GM23248 (cell line): Measurements from ENCODE around the gene CFAP100. TPM values are rescaled to one million over a fixed set of nuclear protein-coding genes. Genes with fewer than 3 reads are reported as not detected.

Source experiments
- DNase-seq: peaks from one replicate; pipeline ENCODE4 v3.0.0-alpha.2; 2015
- H2AFZ ChIP-seq: fragments of 200-600 bp; sonication (generic); 2 replicates; pipeline ENCODE4 v1.6.1; 2016; ENCODE audit warnings: antibody characterized with exemption
- H3F3A ChIP-seq: fragments of 200-600 bp; sonication (generic); 2 replicates; pipeline ENCODE4 v1.6.1; 2016; ENCODE audit warnings: mild to moderate bottlenecking, antibody characterized with exemption, mixed run types; ENCODE audit not compliant: insufficient read depth
- H3K27ac ChIP-seq: fragments of 200-600 bp; sonication (generic); 2 replicates; pipeline ENCODE4 v1.5.1; 2016; ENCODE audit warnings: mild to moderate bottlenecking
- H3K27me3 ChIP-seq: fragments of 200-600 bp; sonication (generic); replicated peaks from 2 replicates; pipeline ENCODE4 v1.6.1; 2016; ENCODE audit warnings: mild to moderate bottlenecking; ENCODE audit not compliant: insufficient read depth
- H3K36me3 ChIP-seq: fragments of 200-600 bp; sonication (generic); 2 replicates; pipeline ENCODE4 v1.6.1; 2016; ENCODE audit warnings: low read depth, mild to moderate bottlenecking
- H3K4me1 ChIP-seq: fragments of 200-600 bp; sonication (generic); 2 replicates; pipeline ENCODE4 v1.6.1; 2016; ENCODE audit warnings: mild to moderate bottlenecking; ENCODE audit not compliant: insufficient read depth
- H3K4me2 ChIP-seq: fragments of 200-600 bp; sonication (generic); one replicate; pipeline ENCODE4 v1.6.1; 2016; ENCODE audit warnings: mild to moderate bottlenecking; ENCODE audit not compliant: unreplicated experiment
- H3K4me3 ChIP-seq: fragments of 200-600 bp; sonication (generic); 2 replicates; pipeline ENCODE4 v1.5.1; 2016; ENCODE audit warnings: mild to moderate bottlenecking
- H3K79me2 ChIP-seq: fragments of 200-600 bp; sonication (generic); 2 replicates; pipeline ENCODE4 v1.6.1; 2016; ENCODE audit warnings: mild to moderate bottlenecking; ENCODE audit not compliant: insufficient read depth
- H3K9ac ChIP-seq: fragments of 200-600 bp; sonication (generic); 2 replicates; pipeline ENCODE4 v1.6.1; 2016; ENCODE audit warnings: mild to moderate bottlenecking
- H3K9me2 ChIP-seq: fragments of 200-600 bp; sonication (generic); 2 replicates; pipeline ENCODE4 v1.6.1; 2016; ENCODE audit warnings: mixed run types, mild to moderate bottlenecking, moderate library complexity; ENCODE audit not compliant: insufficient read depth
- H3K9me3 ChIP-seq: fragments of 200-600 bp; sonication (generic); one replicate; pipeline ENCODE4 v1.6.1; 2017; ENCODE audit warnings: low read depth
- H4K20me1 ChIP-seq: fragments of 200-600 bp; sonication (generic); 2 replicates; pipeline ENCODE4 v1.6.0; 2016; ENCODE audit not compliant: insufficient read depth
- EZH2 ChIP-seq: fragments of 200-600 bp; sonication (generic); IDR thresholded peaks from 2 replicates; pipeline ENCODE4 v1.6.1; 2018; ENCODE audit warnings: antibody characterized with exemption, mild to moderate bottlenecking; ENCODE audit not compliant: insufficient read depth, poor library complexity, severe bottlenecking
- EZH2phosphoT487 ChIP-seq: fragments of 200-600 bp; sonication (generic); IDR thresholded peaks from 2 replicates; pipeline ENCODE4 v1.6.1; 2018; ENCODE audit warnings: antibody characterized with exemption, moderate library complexity, mild to moderate bottlenecking, low read depth; ENCODE audit not compliant: insufficient read depth
- WGBS, 2 experiments: methylation state at CpG; one replicate each; pipeline ENCODE4 v1.1.6; 2015 to 2017; ENCODE audit warnings: low lambda C conversion rate in 2 of 2, low coverage in 1 of 2; ENCODE audit errors: missing lambda C conversion rate in 2 of 2; 5-methylcytosine and 5-hydroxymethylcytosine counted together
- in situ Hi-C: fragments of 300-500 bp; cut with MboI; formaldehyde crosslinking; loops from 2 replicates; pipeline ENCODE4 v1.15.0; 2020
- polyA plus RNA-seq: library from polyadenylated mRNA; unstranded; fragments of >200 nt; fragmentation: Nextera tagmentation; extraction: Ambion mirVana; gene quantifications from 2 replicates; pipeline ENCODE4 v1.2.1, GENCODE V29; 2016
- total RNA-seq: library from RNA; depleted of rRNA; stranded (reverse); fragments of >200 nt; shearing (Covaris generic); gene quantifications from 2 replicates; pipeline ENCODE4 v1.2.3, GENCODE V29; 2014

Gene CFAP100
- total and polyA plus RNA-seq, 2 experiments from 2014 or later: not detected

DNA sequence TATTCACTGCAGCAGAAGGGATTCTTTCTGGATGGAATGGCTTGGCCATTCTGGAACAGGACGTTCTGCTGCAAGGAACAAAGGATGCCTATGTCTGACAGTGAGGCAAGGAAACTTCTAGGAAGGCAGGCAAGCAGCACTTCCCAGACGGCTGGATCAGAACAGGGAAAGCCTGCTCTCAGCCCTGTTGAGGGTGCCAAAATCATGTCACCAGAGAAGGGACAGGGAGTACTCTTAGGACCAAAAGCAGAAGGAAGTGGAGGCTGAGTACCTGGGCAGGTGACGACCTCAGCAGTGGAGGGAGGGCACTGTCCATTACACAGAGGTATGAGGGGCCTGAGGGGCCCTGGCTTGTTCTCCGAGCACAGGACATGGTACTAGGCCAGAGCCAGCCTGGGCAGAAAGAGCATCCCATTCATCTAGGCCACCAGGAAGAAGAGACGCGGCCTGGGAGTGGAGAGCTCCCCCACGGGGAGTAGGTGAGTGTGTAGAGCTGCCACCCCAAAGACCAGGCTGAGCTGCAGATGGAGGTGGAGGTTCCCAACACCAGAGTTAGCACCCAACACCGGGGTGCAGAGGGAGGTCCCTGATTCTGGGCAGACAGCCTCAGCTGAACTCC is 47.1 kb upstream of the CFAP100 start:
- DNase-seq: no peak
- TF ChIP-seq EZH2phosphoT487 (no peak), EZH2 (no peak)
- Histone ChIP-seq H3F3A (no peaks in the 10 kb centered on the region), H3K9ac (no peak overlapping the region), H3K4me2 (no peak overlapping the region), H3K79me2 (no peaks in the 10 kb centered on the region), H3K9me2 (no peaks in the 10 kb centered on the region), H3K9me3 (no peaks in the 10 kb centered on the region), H4K20me1 (no peaks in the 10 kb centered on the region), H3K27me3 (no peaks in the 10 kb centered on the region), H3K4me3 (no peak overlapping the region), H3K27ac (no peak overlapping the region), H3K4me1 (no peaks in the 10 kb centered on the region), H2AFZ (no peak overlapping the region), H3K36me3 (no peaks in the 10 kb centered on the region)
- WGBS, 2 experiments: 55 to 62% methylated on average over 8 of the region's 8 CpGs
- in situ Hi-C loops: no loop called here

DNA sequence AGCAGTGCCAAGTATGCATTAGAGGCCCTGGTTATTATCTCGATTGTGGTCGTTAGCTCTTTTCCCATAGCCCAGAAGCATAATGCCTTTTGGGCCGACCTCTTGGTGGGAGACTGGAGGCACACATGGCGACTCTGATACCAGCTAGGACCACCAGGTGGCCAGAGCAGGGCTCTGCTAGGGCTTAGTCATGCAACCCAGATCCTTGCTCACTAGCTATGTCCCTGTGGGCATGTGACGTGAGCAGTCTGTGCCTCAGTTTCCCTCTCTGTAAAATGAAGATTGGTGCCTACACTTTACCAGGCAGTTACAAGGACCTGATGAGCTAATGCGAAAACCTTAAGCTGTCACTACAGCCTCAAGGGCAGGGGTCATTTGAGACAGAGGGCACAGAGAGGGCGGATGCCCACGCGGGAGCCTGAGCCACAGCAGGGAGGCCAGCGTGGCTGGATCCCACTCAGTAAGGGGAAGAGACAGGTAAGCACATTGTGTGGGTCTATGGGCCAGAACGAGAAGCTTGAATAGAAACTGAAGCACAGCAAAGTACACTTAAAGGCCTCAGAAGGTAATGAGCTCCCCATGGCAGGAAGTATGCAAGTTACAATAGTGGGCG is 46.3 kb upstream of the CFAP100 start:
- peak; percentile 38 for DNase-seq
- no peaks in the 10 kb centered on the region for H3K79me2 ChIP-seq
- 74 to 76% methylated on average over 12 of the region's 12 CpGs for WGBS, 2 experiments
- no peaks in the 10 kb centered on the region for H4K20me1 ChIP-seq
- no peak overlapping the region for H3K4me3 ChIP-seq
- no peak overlapping the region for H3K27ac ChIP-seq
- no peak for TF ChIP-seq EZH2
- no peak overlapping the region for H3K4me2 ChIP-seq
- H3K9me3 ChIP-seq: no peaks in the 10 kb centered on the region
- no peaks in the 10 kb centered on the region for H3K27me3 ChIP-seq
- H2AFZ ChIP-seq: no peak overlapping the region
- H3K4me1 ChIP-seq: no peaks in the 10 kb centered on the region
- H3K9me2 ChIP-seq: no peaks in the 10 kb centered on the region
- H3F3A ChIP-seq: no peaks in the 10 kb centered on the region
- no peak overlapping the region for H3K9ac ChIP-seq
- H3K36me3 ChIP-seq: no peaks in the 10 kb centered on the region
- in situ Hi-C loops: no loop called here

DNA sequence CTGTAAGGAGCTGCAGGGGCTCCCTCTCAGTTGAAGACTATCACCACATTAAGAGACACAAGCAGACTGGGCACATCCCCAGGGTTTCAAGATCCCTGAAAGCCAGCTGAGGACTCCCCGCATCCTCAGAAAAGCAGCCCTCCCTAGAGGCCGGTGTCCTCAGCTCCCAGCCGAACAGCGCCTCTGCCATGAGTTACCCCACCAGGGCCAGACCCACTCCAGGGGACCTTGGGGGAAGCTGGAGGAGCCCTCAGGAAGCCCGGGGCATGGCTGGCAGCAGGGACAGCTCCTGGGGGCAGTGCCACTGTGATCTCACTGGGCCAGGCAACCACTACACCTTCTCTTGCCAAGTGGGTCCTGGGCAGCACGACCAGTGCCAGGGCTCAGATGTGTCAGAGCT is 45.6 kb upstream of the CFAP100 start:
- H3K79me2 ChIP-seq: no peaks in the 10 kb centered on the region
- in situ Hi-C loops: no loop called here
- H2AFZ ChIP-seq: no peak overlapping the region
- H3K4me3 ChIP-seq: no peak overlapping the region
- DNase-seq: no peak
- H3K9ac ChIP-seq: no peak overlapping the region
- WGBS, 2 experiments: 78 to 79% methylated on average over 6 of the region's 6 CpGs
- TF ChIP-seq EZH2 (no peak), EZH2phosphoT487 (no peak)
- H3K9me3 ChIP-seq: no peaks in the 10 kb centered on the region
- H3K4me2 ChIP-seq: no peak overlapping the region
- no peaks in the 10 kb centered on the region for H3K9me2 ChIP-seq
- no peaks in the 10 kb centered on the region for H3F3A ChIP-seq
- no peaks in the 10 kb centered on the region for H3K27me3 ChIP-seq
- H3K36me3 ChIP-seq: no peaks in the 10 kb centered on the region
- no peaks in the 10 kb centered on the region for H3K4me1 ChIP-seq
- no peaks in the 10 kb centered on the region for H4K20me1 ChIP-seq
- H3K27ac ChIP-seq: no peak overlapping the region

DNA sequence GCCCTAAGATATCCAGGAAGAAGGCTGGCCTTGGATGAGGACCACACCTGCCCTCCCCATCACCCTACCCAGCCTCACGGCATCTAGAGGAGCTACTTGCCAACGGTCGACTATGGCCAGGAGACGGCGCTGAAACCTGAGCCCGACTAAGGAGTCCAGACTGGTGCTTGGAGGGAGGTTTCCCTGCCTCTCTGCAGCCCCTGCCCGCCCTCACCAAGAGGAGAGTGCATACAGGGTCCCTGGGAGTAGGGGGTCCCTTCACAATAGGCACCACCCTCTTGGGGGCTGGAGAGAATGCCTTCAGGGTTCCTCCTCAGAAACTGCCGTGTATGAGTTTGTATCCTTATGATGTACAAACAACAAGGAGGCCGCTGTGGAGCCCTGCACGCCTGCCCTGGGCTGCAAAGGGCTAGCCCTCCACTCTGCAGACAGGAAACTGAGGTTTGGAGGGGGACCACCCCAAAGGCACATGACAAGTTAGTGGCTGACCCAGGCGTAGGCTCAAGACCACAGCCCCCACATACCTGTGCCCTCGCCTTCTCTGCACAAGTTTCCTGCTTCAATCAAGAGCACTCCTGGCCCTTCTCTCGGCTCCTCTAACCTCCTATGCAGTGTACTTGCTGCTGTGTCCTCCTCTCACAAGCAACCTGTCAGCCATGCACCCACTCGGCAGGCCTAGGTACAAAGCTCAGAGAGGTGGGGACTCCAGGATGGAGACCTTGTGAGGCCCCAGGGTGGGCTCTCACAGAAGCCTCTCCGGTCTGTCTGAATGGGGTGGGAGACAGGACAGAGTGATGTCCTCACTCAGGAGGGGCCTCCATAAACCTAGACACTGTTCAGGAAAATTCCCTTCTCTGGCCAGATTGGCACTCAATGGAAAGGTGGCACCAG is 44.9 kb upstream of the CFAP100 start:
- WGBS, 2 experiments: 69 to 70% methylated on average over 14 to 15 of the region's 15 CpGs
- H3K9me3 ChIP-seq: no peaks in the 10 kb centered on the region
- no peaks in the 10 kb centered on the region for H3K36me3 ChIP-seq
- H3F3A ChIP-seq: no peaks in the 10 kb centered on the region
- H3K4me3 ChIP-seq: no peak overlapping the region
- DNase-seq: no peak
- no peak overlapping the region for H3K4me2 ChIP-seq
- no peaks in the 10 kb centered on the region for H3K9me2 ChIP-seq
- H3K9ac ChIP-seq: no peak overlapping the region
- no peaks in the 10 kb centered on the region for H4K20me1 ChIP-seq
- in situ Hi-C loops: no loop called here
- no peak overlapping the region for H3K27ac ChIP-seq
- TF ChIP-seq EZH2 (no peak), EZH2phosphoT487 (no peak)
- H2AFZ ChIP-seq: no peak overlapping the region
- H3K4me1 ChIP-seq: no peaks in the 10 kb centered on the region
- H3K27me3 ChIP-seq: no peaks in the 10 kb centered on the region
- no peaks in the 10 kb centered on the region for H3K79me2 ChIP-seq
